GM19328 (cell line): Measurements from ENCODE around the gene LRRC4C.

Experiments used
- ATAC-seq: cut with Tn5 transposase; IDR thresholded peaks from one replicate; pipeline ENCODE4 v1.9.1; 2021; ENCODE audit warnings: mild to moderate bottlenecking, moderate library complexity; ENCODE audit not compliant: unreplicated experiment

The LRRC4C gene

GRCh38 chr11:40401132-40401853 is 1058.2 kb downstream of the LRRC4C start:
- ATAC-seq = no peak

GRCh38 chr11:40397141-40397540 is 1062.3 kb downstream of the LRRC4C start:
- no peak for ATAC-seq

DNA sequence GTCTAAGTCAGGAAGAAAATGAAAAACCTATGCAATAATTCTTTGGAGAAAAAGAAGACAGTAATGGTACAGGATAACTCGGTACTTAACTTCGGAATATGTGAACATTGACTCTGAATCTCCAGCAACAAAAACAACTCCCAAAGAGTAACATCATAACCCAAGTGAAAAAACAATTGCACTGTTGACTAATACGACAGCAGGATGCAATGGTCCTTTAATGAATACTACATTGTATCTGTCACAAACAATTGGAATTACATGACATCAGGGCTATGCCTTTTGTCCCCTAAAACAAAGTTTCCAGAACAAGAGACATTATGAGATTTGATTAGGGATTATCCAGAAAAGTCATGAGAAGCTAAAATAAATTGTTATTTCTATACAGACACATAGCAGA is 1065.9 kb downstream of the LRRC4C start:
- no peak for ATAC-seq

- no peak for ATAC-seq
Observed at GRCh38 chr11:40391679-40392078, 1067.8 kb downstream of the LRRC4C start.

DNA sequence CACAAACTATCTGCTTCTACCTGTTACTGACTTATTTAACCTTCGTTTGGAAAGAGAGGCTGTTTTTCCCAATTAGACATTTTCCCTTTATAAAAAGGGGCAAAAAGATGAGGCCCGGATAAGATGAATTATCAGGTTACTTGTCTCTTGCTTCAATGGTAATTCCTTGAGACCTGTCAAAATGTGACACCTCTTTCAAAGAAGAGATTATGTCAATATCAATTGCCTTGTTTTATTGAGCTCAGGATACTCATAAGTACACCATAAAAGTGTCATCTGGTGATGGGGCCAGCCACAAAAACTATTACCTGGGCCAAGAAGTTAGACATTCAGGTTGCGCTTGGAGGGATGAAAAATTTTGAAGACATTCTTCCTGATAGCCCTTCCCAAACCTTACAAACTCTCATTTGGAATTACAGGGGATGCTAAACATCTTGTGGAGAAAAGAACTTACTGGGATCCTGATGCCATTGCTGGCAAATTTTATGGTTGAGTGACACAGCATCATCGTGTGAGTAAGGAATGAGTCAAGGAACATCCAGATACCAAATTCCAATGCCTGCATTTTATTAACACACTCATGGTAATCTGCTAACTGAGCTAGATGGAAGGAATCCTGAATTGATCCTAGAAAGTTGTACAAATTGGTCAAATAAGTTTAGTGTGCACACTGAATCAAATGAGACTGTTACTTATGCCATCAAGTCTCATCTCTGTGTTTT is 1071.2 kb downstream of the LRRC4C start:
- ATAC-seq = no peak

GRCh38 chr11:40387240-40387980 is 1072.0 kb downstream of the LRRC4C start:
- ATAC-seq = no peak

DNA sequence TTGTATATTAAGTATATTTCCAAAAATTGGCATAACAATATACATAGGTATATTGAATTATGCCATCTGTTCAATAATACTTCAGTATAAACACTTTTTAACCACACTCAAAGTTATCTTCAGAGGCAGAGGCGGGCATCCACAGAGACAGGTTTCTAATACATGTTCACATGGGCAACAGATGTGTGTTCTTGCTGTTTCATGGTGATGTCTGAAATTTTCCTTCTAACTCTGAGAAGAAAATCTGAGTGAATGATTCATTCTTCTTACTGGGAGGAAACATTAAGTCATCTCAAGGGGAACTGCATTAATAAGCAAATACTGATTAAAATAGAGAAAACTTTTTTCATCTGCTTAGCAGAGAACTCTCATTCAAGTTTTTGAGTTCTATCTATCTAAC is 1074.5 kb downstream of the LRRC4C start:
- ATAC-seq = no peak

DNA sequence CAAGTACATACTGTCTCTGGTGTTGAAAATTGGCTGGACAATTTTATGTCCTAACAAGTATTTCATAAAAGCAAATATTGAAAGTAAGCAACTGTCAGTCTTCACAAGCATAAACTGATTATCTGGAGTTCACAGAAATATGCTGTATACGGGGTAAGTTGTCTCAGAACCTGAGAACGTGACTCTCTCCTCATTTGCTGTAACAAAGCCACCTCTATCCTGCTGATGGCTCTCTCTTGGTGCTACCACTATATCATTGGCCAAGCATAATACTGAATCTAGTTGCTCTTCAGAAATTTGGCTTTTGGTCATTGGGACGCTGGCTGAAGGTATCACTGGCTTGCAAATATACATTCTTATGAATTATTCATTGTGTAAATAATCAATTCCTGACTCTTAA is 1078.0 kb downstream of the LRRC4C start:
- ATAC-seq = no peak

GRCh38 chr11:40380835-40381234 is 1078.6 kb downstream of the LRRC4C start:
- ATAC-seq = no peak

GRCh38 chr11:40376331-40376730 is 1083.1 kb downstream of the LRRC4C start:
- no peak for ATAC-seq

DNA sequence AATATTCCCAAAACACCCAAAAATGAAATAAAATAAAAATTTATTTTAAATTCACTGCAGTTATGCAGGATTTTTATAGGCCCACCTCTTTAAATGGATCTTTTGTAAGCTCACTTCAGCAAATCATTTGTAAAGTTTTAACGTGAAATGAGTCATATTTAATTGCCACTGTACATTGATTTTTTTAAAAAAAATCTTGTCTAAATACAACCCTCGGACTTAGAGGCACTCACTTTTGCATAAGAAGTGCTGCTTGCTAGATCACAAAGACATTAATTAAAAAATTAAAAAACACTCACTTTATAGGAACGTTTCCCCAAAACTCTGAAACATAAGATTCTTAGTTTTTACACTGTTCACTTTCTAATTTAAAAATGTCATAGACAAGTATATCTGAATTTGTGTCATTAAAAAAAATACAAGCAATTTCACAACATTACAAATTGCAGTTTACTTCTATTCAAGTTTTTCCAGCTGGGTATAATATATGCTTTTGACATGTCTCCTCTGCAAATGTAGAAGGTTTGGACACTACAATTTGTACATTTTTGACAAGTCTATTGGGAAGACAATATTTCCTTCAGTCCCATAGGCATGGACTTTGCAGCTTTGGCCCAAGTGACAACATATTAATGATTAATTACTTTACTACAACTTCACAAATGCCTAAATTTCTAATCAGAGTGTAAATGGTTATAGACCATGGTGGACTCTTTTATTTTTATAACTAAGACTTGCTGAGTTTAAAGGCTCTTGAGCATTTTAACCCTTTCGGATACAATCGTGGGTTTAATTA is 1088.4 kb downstream of the LRRC4C start:
- ATAC-seq = no peak

DNA sequence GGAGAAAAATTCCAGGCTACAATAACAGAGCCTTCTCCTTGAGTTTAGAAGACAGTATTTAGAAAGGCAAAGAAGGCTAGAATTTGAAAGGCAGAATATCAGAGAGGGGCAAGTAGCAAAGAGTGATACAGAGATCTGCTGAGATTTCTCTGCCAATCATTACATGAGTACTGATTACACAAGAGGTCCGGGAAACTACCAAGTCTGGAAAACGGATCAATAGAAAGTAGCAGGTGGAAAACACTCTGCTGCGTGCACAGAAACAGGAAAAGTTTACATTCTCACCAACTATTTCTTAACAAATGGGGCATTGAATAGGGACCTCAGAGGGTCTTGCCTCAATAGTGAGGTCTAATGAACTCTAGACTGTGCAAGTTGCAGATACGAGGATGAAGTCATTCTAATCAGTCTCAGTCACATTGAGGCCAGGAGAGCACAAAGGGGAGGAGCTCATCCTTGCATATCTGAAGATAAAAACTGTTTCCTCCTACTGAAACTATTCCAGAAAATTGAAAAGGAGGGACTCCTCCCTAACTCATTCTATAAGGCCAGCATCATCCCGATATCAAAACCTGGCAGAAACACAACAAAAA is 1099.2 kb downstream of the LRRC4C start:
- no peak for ATAC-seq

DNA sequence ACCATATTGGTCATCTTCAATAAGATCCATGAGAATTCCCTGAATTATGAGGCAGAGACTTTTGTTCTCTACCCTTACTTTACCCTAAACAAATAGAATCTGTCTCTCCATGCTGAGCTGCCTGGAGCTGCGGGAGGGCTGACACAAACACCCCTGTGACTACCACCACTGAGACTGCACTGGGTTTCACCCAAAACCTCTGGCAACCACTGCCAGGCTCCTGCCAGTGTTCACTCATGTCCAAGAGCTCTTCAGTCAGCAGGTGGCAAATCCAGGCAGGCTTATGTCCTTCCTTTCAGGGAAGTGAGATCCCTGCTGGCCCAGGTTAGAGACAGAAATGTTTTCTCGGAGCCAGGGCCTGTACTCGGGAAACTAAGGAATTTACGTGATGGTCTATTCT is 1105.3 kb downstream of the LRRC4C start:
- no peak for ATAC-seq

GRCh38 chr11:40340911-40341310 is 1118.5 kb downstream of the LRRC4C start:
- ATAC-seq = no peak

GRCh38 chr11:40338739-40339138 is 1120.7 kb downstream of the LRRC4C start:
- ATAC-seq = no peak

DNA sequence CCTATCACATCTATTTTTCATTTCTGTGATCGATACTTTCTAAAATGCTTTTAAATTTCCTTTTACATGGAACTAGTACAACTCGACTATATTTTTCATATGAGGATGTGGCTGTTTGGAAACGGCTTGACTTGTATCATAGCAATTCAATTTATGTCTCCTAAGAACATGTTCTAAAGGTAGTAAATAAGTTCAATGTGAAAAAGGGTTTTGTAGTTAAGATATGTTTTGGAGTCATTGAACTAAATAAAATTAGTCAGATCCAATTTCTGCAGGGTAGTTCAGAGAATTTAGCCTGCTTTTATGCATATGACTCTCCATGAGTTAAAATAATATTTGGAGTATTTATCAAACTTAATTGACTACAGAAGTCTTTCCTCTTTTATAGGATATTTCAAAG is 1121.4 kb downstream of the LRRC4C start:
- no peak for ATAC-seq

DNA sequence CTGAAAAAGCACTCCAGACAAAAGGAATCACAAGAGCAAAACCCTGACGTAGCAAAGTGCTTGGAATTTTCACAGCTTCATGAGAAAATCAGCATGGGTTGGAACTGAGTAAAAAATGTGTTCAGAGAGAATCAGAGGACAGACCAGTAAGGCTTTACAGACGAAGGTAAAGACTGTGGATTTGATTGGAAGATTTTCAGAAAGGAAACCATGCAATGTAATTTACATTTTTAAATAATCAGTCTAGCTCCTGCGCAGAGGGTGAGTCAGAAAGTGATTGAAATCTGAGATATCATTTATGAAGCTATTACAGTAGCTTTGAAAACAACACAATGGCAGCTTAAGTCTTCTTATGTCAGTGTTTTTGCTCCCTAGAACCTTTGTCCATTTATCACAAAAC is 1122.3 kb downstream of the LRRC4C start:
- ATAC-seq = no peak

DNA sequence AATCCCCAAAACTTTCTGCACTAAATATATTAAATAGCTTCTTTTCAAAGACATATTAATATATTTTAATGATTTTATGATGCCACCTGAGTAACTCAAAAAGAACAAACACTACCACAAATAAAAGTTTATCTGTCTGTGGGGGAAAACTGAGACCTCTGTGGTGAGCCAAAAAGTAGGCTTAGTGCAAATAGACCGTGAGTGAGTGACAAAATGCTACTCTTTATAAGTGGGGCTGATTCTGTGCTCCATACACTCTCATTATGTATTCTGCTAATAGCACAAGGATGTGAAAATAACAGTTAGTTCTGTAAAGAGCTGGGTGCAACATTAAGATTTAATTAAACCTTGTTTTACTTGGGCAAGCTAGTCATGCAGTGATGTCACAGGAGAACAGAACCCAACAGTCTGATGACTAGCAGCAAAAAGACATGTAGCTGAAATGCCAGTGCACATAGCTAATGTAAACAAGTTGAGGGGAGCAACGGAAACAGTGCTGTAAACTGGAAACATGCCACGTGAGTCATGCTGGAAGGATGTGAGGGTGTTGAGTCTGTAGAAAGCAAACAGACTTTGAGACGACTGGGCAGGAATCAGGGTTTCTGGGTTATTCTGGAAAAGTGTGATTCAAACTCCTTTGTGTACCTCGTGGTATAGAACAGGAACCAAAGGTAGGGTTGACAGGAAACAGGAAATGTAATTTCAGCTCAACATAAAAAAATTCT is 1130.4 kb downstream of the LRRC4C start:
- ATAC-seq = no peak

DNA sequence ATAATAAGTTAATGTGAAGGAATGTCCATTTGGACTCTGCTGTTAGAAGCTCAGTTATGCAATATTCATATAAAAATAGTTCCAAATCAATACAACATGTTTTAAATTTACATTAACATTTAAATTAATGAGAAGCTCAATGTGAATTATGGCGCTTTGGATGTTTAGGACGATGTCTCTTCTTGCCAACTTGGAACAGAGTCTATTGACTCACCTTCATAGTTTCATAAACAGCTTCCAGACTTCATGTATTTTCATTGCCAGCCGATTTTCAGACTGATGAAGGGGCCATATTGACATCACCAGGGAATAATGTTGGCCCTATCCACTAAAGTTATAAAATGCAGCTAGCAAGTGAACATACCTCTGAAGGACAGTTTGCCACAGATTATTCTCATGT is 1136.2 kb downstream of the LRRC4C start:
- no peak for ATAC-seq

DNA sequence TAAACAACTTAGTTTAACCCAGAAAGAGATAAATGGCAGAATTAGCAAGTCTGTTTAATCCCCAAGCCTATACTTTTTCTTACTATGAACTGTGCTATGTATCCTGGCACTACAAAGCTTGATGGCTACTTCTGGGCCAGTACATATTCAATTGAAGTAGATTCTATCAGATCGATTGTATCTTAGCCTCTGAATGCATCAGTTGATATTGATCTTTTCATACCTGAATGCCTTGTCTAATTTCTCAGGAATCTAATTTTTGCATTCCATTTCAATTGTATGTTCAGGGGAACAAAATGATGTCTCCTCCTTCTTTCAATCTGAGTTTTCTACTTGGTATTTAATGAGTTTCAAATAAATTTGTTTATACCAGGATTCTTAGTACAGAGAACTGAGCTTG is 1137.9 kb downstream of the LRRC4C start:
- no peak for ATAC-seq
